Dedifferentiated amniotic fluid mesenchymal stem cell (primary cell): ENCODE measurements around the gene AMPD3.

Experiments used
- DNase-seq: peaks from one replicate; pipeline ENCODE4 v3.0.0-alpha.2; 2016; ENCODE audit errors: extremely low spot score

Gene AMPD3

GRCh38 chr11:10488934-10489691, 34.0 kb downstream of the AMPD3 start:
- no peak for DNase-seq

GRCh38 chr11:10490032-10490397, 35.0 kb downstream of the AMPD3 start:
- DNase-seq: no peak

- DNase-seq: peak; percentile 72
Observed at GRCh38 chr11:10490398-10491241, 35.6 kb downstream of the AMPD3 start.

- no peak for DNase-seq
Observed at GRCh38 chr11:10492084-10492483, 37.0 kb downstream of the AMPD3 start.

- DNase-seq: no peak
Observed at GRCh38 chr11:10493041-10493663, 38.1 kb downstream of the AMPD3 start.

GRCh38 chr11:10494636-10495463, 39.8 kb downstream of the AMPD3 start:
- DNase-seq: no peak

- no peak for DNase-seq
Observed at GRCh38 chr11:10495464-10495786, 40.4 kb downstream of the AMPD3 start.

- DNase-seq: no peak
Observed at GRCh38 chr11:10496296-10496936, 41.4 kb downstream of the AMPD3 start.

GRCh38 chr11:10497371-10498021, 42.4 kb downstream of the AMPD3 start:
- DNase-seq: no peak

GRCh38 chr11:10498022-10498400, 42.9 kb downstream of the AMPD3 start:
- no peak for DNase-seq

- DNase-seq: no peak
Observed at GRCh38 chr11:10498426-10499250, 43.6 kb downstream of the AMPD3 start.

GRCh38 chr11:10499452-10499851, 44.4 kb downstream of the AMPD3 start:
- DNase-seq: no peak

- DNase-seq: no peak
Observed at GRCh38 chr11:10499874-10500601, 45.0 kb downstream of the AMPD3 start.

- no peak for DNase-seq
Observed at GRCh38 chr11:10500757-10501684, 46.0 kb downstream of the AMPD3 start.

GRCh38 chr11:10502065-10502680, 47.1 kb downstream of the AMPD3 start:
- no peak for DNase-seq

GRCh38 chr11:10502770-10503169, 47.7 kb downstream of the AMPD3 start:
- DNase-seq: no peak

- DNase-seq: no peak
Observed at GRCh38 chr11:10503221-10503620, 48.2 kb downstream of the AMPD3 start.
